ENCODE results near the gene FZD10.

The FZD10 gene

GRCh38 chr12:130162267-130162666, at the start of gene FZD10:
TSS of gene FZD10 (plus strand) at chr12:130162464. CDS start at chr12:130162943, 479 bp downstream.
- peak in 1 of 4 experiments; percentile 6 for DNase-seq

DNA sequence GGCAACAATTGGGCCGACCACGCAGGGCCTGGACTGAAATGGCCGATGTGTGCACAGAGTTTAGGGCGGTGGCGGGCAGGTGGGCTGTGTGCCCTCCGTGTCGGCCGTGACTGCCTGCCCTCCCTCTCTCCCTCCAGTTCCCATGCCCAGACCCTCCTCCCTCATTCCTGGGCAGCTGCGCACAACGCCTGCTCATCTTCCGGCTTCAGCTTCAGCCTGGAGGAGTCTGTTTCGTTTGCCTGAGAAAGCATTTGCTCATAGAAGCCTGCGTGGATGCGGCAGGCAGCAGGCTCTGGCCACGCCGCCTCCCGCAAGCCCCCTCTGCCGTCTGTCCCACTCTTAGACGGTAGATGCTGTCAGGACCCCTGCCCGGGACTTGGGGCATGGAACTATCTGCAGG, 47.3 kb upstream of the FZD10 start:
- DNase-seq: no peak

- no peak for DNase-seq
These were observed 46.6 kb upstream of the FZD10 start for GRCh38 chr12:130115646-130116045.

DNA sequence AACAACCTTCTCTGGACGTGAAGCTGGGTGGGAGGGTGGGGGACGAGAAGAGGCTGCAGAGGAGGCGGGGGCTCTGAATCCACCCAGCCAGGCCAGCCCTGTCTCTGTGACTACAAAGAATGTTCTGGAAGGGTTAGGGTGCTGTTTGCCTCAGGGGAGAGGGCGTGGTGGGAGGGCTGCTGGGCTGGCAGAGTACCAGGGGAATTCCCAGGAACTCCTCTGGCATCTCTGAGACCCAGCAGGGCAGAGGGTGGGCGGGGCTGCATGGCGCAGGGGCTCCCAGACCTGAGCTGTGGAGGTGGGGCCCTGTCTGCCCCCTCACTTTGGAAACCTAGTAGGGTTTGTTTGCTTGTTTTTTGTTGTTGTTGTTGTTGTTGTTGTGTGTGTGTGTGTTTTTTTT, 45.5 kb upstream of the FZD10 start:
- no peak for DNase-seq

GRCh38 chr12:130117233-130117632, 45.0 kb upstream of the FZD10 start:
- no peak for DNase-seq

DNA sequence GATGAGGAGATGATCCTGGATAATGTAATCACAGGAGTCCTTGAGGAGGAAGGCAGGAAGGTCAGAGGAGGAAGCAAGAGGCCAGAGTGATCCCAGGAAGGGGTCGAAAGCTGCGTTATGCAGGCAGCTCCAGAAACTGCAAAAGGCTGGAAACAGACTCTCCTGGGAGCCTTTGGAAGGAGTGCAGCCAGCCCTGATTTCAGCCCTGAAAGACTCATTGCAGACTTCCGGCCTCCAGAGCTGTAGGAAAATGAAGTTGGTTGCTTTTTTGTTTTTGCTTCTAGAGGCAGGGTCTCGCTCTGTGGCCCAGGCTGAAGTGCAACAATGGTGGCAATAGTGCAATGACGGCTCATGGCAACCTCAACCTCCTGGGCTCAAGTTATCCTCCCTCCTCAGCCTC, 44.6 kb upstream of the FZD10 start:
- no peak for DNase-seq

DNA sequence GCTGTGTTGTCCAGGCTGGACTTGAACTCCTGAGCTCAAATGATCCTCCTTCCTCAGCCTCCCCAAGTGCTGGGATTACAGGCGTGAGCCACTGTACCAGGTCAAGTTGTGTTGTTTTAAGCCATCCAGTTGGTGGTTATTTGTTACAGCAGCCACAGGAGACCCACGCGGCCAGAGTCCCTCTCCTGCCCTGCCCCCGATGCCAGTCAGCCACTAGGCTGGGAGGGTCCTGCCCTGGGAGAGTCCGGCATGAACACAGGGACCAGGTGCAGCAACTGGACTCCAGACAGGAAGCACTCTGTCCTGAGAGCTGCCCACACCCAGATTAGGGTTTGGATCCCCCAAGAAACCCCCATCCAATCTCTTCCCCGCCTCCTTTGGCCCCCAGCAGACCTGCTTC, 44.1 kb upstream of the FZD10 start:
- DNase-seq: no peak

DNA sequence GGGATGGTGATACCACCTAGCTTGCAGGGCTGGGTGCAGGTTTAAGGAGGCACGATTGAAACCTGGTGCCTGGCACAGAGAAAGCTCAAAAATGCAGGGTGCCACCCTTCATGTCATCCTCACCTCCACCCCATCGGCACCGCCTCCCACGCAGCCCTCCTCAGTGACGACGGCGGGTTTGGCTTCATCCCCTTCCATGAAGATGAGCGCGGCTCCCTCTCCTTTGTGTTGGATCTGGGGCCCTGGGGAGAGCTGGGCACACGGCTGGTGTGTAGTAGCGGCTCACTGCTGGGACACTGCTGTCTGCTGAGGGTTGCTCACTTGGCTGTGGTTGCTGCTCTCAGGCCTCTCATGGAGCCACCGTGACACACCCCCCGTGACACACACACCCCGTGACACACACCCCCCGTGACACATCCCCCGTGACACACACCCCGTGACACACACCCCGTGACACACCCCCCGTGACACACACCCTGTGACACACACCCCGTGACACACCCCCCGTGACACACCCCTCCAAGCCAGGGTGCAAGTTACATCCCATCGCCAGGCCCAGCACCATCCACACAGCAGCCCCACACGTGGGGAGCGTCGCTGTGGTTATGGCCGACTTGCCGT, 42.9 kb upstream of the FZD10 start:
- no peak for DNase-seq

DNA sequence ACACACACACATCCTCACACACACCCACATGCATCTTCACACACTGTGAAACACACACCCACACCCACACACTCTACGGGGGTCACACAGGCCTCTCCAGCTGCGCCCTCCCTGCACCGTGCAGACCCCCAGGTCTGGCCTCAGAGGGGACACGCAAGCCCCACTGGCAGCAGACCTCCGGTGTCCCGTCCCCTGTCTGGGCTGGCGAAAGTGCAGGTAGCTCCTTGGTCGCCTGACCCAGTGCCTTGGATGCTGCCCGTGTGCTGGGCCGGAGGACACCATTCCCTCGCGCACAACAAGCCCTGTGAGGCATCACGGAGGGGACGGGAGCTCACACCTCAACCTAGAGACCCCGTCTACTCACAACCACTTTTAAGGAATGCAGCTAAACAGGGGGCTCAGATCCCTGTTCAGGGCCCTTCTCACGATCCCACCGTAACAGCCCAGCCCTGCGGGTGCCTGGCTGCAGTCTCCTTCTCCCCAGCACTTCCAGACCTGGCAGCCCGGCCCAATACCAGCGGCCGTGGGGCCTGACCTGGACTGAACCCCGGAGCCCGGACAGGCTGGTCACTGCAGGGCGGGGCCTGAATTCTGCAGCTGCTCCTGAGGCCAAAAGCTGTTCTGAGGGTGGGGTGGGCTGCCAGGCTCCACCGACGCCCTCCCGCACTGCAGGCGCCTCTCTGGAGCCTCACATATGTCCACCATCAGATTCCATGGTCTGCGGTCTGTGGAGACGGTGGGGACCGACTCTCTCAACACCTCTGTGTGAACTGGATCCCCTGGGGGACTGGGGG, 42.1 kb upstream of the FZD10 start:
- no peak for DNase-seq

DNA sequence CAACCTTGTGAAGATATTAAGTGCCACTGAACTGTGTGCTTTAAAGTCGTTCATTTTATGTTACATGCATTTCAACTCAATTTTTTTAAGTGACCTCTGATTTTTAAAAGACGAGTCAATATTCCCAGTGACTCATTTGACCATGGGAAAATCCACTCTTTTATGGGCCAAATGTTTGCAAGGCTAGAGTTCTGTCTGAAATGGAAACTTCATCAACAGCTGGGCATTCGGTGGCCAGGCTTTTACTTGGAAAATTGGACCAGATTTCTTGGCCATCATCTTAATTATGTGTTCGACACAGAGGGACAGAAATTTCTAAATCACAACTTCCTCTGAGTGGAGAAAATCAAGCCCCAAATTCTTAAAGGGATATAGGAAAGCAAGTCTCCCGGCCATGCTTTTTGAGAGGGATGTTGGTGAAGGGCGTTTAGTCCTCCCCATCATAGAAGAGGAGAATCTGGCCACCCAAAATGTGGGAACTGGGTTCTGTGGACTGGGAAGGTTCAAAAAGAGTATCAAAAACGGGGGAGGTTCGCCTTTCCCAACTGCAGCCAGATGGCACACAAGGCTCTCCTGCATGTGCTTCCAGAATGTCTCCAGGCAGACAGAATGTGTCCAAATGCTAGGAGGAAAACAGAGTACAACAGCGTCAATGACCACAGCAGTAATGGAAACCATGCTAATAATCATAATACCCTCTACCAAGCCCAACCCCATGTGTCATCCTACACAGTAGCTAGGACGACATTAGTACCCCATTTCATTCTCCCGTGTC, 40.9 kb upstream of the FZD10 start:
- DNase-seq: no peak

- no peak for DNase-seq
These were observed 39.9 kb upstream of the FZD10 start for GRCh38 chr12:130122356-130122755.

- DNase-seq: no peak
These were observed 38.2 kb upstream of the FZD10 start for GRCh38 chr12:130124106-130124505.

GRCh38 chr12:130124605-130125244, 37.5 kb upstream of the FZD10 start:
- DNase-seq: no peak

DNA sequence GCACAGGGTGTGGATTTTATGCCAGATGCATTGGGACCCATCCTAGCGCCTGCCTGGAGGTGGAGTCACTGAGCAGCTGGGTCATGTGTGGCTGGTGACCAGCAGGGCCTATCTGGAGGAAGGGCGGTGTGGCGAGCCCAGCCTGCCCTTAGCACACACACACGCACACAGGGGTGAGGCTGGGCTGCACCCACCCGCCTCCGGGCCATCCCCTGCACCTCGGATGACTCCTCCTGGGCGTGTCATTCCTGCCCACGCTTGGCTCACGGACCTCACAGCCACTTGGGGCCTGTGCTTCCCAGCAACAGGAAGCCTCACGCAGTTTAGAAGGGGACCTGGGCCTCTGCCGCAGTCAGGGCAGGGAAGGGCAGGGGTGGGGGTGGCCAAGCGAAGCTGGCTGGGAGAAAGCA, 36.2 kb upstream of the FZD10 start:
- DNase-seq: no peak

GRCh38 chr12:130127532-130127911, 34.7 kb upstream of the FZD10 start:
- no peak for DNase-seq

DNA sequence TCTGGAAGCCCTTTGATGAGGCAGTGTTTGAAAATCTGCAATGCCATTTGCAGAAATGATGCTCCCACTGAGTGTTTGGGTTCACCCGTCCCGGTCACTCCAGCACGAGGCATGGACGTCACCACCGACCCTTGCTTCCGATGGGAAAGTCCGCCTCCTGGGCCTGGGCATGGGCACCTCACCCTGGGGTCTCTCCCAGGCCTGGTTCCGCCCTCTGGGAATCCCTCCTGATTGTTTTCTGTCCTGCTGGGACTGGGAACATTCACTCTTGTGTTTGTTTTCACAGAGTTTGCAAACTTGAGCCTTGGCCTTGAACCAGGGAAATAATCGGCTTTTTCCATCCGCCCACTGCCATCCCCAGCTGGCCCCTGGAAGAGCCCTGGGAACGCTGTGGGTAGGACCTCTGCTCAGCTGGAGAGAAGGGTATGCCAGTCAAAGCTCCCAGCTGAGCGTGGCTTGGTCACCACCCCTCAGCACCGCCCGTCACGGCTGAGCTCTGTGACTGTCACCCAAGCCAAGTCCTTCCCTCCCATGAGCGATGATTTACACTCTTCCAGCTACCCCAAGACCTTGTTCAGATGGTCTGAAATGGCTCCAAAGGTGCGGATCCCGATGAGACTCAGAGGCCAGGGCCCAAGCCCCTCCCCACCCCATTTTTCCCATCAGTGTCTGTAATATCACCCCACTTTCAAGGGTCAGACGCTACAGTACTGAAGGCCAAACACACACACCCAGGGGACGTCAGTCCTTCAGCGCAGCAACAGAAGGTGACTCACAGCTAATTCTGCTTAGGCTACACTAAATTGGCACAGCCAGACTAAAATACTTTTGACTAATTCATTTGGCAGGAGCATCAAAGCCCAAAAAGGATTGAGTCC, 34.1 kb upstream of the FZD10 start:
- DNase-seq: no peak

DNA sequence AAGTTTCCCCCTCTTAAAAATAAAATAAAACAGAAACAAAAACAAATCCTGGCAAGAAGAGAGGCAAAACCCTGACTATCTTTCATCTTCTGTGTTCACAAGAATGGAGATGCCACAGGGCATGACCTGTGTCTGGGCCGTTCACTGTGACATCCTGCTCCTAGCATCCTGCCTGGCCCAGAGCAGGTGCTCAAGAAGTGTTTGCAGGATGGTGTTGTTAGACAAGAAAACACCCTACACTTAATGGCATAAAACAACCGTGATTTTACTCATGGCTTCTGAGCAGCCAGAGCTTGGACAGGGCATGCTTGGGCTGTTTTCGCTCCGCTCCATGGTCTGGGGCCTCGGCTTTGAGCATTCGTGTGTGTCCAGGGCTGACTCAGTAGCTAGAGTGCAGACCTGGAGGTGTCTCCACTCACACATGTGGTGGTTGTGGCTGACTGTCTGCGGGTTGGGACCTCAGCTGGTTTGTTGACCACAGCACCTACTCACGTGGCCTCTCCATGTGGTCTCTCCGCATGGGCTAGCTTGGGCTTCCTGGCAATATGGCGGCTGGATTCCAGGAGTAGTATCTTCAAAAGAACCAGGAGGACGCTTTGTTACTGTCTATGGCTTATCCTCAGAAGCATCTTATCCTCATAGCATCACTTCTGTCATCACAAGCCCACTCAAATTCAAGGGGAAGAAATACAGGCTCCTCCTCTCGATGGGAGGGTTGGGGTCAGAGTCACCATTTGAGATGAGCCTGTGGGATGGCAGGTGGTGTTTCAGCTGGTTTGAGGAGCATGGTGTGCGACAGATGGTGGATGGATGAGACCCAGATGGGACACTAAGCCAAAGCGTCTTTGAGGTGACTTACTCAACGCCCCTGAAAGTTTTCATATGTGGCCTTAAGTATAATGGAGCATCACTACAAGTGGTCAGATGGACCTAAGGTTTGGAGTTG, 33.2 kb upstream of the FZD10 start:
- no peak for DNase-seq

DNA sequence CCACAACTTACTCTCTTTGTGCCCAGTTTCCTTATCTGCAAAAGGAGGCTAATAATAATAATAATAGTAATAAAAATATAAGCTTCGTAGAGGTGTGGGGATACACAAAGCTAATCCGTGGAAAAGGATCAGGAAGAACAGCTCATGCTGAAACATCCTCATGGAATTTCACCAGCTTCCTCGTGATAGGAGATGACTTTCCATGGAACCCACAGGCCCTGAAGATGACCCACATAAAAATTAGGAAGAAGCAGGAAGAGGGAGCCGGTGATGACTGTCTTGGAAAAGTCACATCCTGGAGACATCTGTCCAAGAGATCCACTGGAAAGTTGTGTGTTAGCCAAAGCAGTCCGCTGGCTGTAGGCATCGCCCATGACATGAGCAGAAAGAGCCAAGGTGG, 31.9 kb upstream of the FZD10 start:
- no peak for DNase-seq

DNA sequence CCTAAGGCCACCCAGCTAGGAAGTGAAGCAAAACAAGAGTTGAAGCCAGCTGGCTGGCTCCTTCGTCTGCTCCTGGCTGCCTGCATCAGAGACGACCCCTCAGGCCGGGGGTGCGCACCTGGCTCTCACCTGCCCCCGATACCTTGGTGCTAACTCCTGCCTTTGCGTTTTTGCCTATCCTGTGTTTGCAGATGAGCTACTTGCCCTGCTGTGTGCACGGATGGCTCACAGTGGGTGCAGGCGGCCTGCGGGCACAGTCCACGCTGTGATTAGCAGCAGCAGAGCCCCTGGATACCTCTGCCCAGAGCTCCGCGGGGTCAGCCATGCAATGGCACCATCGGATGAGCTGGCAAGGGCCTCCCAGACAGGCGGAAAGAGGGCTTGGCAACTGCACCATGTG, 31.2 kb upstream of the FZD10 start:
- DNase-seq: no peak

GRCh38 chr12:130131801-130132200, 30.5 kb upstream of the FZD10 start:
- no peak for DNase-seq

DNA sequence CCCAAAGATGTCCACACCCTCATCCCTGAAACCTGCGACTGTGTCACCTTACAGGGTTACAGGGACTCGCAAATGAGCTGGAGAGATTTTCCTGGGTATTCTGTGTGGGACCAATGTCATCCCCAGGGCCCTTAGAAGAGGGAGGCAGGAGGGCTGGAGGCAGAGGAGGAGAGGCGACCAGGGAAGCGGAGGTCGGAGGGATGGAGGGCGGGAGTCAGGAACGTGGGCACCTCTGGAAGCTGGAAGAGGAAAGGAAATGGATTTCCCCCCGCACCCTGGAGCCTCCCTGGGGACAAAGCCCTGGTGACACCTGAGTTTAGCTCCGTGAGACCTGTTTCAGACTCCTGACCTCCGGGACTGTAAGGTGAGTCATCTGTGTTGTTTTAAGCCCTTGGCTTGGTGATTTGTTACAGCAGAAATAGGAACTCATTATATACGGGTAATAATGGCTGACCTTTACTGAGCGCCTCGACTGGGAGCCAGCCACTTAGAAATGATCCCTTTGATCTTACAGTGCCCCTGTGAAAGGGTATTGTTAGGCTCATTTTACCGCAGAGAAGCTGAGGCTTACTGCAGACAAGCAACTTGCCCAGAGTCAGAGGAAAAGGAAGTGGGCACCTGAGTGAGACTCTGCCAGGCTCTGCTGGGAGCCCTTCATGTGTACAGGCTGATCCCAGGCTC, 29.3 kb upstream of the FZD10 start:
- no peak for DNase-seq

Measured in activated naive CD4-positive, alpha-beta T cell (primary cell).